Amniotic epithelial cell (primary cell): Measurements from ENCODE around the gene RNU5D-1.
"Not testable (repeated sequence)": the region's sequence is repeated elsewhere in the genome, so short reads cannot be mapped to it uniquely, and the experiment has no call there.

Source experiments
- DNase-seq: peaks from one replicate; pipeline ENCODE4 v3.0.0-alpha.2; 2010; ENCODE audit warnings: low read depth

The RNU5D-1 gene

GRCh38 chr1:44730741-44731512 lies at the start of gene RNU5D-1:
Gene RNU5D-1, minus strand, starts transcription at chr1:44731170.
- DNase-seq: peak; percentile 99

GRCh38 chr1:44780583-44781121 lies 49.7 kb upstream of the RNU5D-1 start:
- DNase-seq: no peak

DNA sequence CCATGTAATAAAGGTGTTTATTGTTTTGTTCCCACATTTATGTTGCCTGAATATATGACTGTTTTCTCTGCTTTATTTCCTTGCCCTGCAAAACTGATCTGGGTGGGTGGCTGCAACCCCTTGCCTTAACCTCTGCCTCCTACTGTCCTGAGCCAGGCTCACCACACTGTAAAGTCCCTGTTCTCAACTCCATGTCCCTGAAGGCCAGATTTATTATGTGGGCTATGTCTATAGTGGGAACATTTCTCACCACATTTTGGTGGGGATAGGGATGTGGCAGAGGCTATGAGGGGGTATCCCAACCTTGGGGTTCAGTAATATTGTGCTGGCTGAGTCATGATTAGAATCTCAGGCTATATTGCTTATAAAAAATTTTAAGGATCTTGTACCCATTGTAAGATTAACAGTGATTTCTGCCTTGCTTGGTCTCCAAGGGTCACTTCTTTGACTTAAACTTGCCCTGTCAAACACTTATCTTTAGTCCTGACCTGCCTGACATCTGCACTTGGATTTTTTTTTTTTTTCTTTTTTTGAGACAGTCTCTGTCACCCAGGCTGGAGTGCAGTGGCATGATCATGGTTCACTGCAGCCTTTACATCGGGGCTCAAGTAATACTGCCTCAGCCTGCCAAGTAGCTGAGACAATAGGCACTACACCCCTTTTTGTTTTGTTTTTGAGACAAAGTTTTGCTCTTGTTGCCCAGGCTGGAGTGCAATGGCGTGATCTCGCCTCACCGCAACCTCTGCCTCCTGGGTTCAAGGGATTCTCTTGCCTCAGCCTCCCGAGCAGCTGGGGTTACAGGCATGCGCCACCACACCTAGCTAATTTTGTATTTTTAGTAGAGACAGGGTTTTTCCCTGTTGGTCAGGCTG lies 48.0 kb upstream of the RNU5D-1 start:
- DNase-seq: no peak

DNA sequence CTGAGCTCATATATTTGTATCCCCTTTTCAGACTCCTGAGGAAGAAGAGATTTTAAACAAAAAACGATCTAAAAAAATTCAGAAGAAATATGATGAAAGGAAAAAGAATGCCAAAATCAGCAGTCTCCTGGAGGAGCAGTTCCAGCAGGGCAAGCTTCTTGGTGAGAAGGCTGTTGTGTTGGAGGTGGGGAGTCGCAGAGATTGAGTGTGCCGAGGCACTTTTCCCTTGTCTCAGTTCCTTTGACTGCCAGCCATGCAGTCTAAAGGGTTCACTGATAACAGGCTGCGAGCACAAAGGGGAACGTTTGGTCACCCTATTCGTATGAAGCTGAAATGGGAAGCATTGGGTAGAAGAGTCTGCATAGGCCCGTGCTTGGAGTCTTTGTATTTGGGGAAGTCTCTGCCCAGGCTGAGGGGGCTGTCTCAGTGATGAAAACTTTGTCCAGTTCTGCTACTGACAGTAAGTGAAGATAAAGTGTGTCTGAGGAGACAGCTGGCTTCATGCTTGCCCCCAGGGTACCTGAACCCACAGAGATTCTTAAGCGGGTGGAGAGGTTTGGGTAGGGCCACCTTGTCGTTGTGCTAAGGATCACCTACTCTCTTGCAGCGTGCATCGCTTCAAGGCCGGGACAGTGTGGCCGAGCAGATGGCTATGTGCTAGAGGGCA lies 47.1 kb upstream of the RNU5D-1 start:
- no peak for DNase-seq

- no peak for DNase-seq
These were observed 46.6 kb upstream of the RNU5D-1 start for GRCh38 chr1:44777547-44777946.

DNA sequence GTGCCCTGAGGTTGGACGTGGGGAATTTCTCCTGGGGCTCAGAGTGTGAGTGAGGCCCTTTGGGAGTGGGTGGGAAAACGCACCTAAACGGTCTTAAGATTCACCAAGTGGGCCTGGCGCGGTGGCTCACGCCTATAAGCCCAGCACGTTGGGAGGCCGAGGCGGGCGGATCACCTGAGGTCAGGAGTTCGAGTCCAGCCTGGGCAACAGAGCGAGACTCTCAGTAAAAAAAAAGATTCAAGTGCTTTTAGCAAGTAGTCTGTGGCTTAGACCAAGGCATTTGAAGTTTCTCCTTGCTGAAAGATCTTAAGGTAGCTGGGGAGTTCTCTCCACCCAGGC lies 45.7 kb upstream of the RNU5D-1 start:
- DNase-seq: no peak

DNA sequence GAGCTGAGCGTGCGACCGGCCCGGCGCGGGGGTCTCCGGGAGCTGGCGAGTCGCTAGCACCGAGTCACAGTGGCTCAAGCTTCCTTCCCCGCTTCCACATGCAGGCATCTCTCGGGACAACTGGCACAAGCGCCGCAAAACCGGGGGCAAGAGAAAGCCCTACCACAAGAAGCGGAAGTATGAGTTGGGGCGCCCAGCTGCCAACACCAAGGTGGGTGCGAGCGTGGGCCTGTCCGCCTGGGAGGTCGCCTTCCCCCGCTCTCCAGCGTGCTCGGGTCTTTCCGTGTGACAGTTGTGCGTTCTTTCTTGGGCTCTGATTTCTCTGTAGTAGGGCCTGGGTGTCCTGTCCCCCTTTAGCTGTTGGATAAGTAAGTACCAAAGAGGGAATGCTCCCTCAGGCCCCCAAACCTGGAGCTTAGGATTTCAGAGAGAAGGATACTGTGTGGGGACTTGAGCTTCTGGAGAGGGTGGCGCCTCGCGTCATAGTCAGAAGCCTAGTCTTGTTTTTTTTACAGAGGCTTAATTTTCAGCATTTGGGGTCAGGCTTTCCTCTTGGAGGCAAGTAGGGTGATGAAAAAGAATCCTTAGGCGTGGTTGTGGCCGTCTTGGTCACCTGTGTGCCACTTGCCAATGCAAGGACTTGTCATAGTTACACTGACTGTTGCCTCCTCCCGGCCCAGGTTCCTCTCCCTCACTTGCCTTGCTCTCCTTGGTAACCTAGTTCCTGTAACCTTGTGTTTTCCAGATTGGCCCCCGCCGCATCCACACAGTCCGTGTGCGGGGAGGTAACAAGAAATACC lies 45.2 kb upstream of the RNU5D-1 start:
- no peak for DNase-seq

- peak; percentile 91 for DNase-seq
These were observed 44.3 kb upstream of the RNU5D-1 start, which contains the start of gene RPS8 for GRCh38 chr1:44775078-44775929. Gene RPS8, plus strand, starts transcription at chr1:44775540. Its CDS starts 57 bp downstream, at chr1:44775597.

GRCh38 chr1:44766421-44766820 lies 35.5 kb upstream of the RNU5D-1 start:
- not testable (repeated sequence) for DNase-seq

GRCh38 chr1:44760876-44761275 lies 29.9 kb upstream of the RNU5D-1 start:
- DNase-seq: no peak

- no peak for DNase-seq
These were observed 28.1 kb upstream of the RNU5D-1 start for GRCh38 chr1:44759077-44759476.

DNA sequence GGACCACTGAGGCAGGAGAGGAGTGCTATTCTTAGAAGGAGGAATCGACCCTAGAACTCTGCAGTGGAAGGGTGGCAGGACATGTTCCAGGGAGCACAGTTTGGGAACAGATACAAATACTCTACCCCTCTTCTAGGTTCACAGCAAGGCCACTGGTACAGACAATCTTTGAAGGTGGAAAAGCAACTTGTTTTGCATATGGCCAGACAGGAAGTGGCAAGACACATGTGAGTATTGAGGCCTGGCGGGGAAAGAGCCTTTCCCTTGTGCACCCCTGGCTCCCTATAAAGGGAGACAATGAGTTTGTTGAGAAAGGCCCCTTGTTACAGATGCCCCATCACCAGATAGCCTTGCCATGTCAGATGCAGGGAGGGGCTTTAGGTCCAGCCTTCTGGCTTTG lies 26.4 kb upstream of the RNU5D-1 start:
- no peak for DNase-seq

DNA sequence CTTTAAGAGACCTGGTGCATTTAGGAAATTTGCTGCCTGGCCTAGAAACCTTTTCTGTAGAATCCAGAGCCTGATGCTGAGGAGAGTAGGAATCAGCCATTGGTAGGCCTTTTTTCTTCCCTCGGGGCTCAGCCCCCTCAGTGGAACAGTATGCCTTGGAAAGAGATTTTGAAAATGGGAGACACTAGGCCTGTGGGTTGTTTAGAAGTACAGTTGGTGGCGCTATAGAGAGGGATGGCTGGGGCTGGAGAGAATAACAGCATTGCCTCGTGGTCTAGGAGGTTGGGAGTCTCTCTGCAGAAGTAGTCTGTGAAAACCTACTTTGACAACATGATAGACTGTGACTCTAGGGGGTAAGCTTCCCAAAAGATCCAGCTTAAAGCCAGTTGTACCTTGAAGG lies 16.9 kb upstream of the RNU5D-1 start:
- DNase-seq: no peak

DNA sequence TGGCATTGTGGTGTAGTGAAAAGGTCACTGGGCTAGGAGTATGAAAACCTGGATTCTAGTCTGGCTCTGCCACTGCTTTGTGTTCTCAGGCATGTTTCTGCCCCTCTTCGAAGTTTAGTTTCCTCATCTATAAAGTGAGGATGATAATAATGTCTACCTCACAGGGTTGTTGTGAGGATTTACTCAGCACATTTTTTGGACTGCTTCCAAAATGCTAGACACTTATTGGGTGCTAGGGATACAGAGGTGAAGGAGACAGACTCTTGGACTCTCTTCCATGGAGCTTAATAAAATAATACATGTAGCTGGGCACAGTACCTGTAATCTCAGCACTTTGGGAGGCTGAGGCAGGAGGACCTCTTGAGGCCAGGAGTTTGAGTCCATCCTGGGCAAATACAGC lies 12.2 kb upstream of the RNU5D-1 start:
- DNase-seq: no peak

DNA sequence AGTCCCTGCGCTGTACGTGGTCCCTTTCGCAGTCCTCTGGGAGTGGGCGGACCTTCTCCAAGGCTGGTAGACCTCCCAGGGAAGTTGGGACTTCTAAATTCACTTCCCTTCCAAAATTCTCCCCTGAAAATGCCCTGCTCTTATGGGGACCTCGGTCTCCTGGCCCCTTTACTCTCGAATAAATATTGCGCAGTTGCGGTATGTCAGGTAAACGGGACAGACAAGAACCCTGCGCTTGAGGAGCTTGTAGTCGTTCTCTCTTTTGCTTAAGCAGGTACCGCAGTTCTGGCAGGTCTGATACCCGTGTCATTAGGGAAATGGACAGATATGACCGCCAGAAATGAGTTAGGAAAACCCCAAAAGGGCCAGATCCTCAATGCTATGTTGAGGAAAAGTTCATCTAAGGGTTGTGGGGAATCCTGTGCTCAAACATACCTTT lies 9.2 kb upstream of the RNU5D-1 start:
- DNase-seq: no peak

- DNase-seq: peak; percentile 96
These were observed 8.6 kb upstream of the RNU5D-1 start, which contains the start of gene KIF2C for GRCh38 chr1:44739307-44740178. Gene KIF2C, plus strand, starts transcription at chr1:44739837. Its CDS starts 96 bp downstream, at chr1:44739933.

- peak; percentile 43 for DNase-seq
These were observed 8.0 kb upstream of the RNU5D-1 start for GRCh38 chr1:44738953-44739306.

DNA sequence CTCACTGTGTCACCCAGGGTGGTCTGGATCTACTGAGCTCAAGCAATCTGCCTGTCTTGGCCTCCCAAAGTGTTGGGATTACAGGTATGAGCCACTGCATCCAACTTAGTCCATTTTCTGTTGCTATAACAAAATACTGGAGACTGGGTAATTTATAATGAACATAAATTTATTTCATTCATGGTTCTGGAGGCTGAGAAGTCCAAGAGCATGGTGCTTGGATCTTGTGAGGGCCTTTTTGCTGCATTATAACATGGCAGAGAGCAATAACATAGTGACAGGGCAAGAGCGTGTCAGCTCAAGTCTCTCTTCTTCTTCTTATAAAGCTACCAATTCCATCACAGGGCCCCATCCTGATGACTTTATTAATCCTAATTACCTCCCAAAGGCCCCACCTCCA lies 5.0 kb upstream of the RNU5D-1 start:
- no peak for DNase-seq

DNA sequence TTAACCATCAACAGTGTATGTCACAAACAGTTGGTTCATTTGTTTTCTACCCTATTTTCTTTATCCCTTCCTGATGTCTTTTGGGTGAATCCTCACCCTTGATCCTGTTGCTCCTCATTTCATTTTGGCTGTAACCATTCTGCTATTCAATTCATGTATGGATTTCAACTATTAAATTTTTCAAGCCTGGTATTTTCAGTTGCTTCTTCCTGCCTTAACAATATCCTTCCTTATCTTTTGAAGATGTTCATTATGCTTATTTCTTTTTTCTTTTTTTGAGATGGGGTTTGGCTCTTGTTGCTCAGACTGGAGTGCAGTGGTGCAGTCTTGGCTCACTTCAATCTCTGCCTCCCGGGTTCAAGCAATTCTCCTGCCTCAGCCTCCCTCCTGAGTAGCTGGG lies 2.8 kb upstream of the RNU5D-1 start:
- no peak for DNase-seq

DNA sequence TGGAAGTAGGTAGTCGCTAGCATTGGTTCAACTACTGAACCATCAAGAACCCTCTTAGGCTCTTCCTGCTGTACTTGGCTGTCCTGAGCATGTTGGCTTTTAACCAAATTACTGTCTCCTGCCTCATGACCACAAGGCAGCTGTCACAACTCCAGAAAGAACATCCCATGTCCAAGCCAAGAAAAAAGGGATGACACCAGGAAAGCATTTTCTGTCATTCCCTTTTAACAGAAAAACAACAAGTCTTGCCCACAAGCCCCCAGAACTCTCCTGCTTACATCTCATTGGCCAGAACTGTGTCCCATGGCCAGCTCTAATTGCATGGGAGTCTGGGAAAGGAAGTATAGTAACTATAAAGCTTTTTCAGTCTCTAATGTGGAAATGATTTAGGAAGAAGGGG lies 2.4 kb upstream of the RNU5D-1 start:
- peak; percentile 53 for DNase-seq
